PFSK-1 (cell line): ENCODE data around the gene BCL11A.

Experiments used
- POLR2AphosphoS5 ChIP-seq: IDR thresholded peaks from 2 replicates; pipeline ENCODE4 v1.6.1; 2012; ENCODE audit warnings: low read depth, mild to moderate bottlenecking, control low read depth, low read length, moderate library complexity
- TAF1 ChIP-seq: IDR thresholded peaks from 2 replicates; pipeline ENCODE4 v1.6.1; 2012; ENCODE audit warnings: low read length, control low read depth, borderline replicate concordance; ENCODE audit not compliant: insufficient read depth
- TF ChIP-seq, protein P1 (sequence below), 2 experiments: IDR thresholded peaks; 2 replicates each; pipeline versions ENCODE4 v1.6.1 to v1.8.0; 2011 to 2012; ENCODE audit warnings: low read depth in 2 of 2, low read length in 2 of 2, control low read depth in 1 of 2, inconsistent platforms in 1 of 2, mild to moderate bottlenecking in 1 of 2, moderate library complexity in 1 of 2; ENCODE audit not compliant: insufficient read depth in 1 of 2

DNA sequence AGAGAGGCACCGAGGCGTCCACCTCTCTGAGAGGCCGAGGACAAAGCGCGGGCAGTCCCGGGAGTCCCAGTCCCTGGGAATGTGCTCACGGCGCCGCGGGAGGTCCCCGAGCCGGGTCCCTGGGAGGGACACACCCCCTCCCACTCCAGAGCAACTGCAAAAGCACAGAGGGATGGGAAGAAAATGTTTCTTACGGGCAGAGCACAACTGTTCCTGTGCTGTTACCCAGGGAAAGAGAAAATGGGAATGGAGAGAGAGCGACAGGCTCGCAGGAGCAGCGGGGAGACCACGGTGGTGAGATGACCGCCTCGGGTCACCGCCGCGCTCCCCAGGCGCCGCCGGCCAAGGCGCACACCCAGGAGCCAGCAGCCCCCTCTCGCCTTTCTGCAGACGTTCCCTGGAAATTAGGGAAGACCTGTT lies 1.2 kb upstream of the BCL11A start:
- TF ChIP-seq, protein P1, sequence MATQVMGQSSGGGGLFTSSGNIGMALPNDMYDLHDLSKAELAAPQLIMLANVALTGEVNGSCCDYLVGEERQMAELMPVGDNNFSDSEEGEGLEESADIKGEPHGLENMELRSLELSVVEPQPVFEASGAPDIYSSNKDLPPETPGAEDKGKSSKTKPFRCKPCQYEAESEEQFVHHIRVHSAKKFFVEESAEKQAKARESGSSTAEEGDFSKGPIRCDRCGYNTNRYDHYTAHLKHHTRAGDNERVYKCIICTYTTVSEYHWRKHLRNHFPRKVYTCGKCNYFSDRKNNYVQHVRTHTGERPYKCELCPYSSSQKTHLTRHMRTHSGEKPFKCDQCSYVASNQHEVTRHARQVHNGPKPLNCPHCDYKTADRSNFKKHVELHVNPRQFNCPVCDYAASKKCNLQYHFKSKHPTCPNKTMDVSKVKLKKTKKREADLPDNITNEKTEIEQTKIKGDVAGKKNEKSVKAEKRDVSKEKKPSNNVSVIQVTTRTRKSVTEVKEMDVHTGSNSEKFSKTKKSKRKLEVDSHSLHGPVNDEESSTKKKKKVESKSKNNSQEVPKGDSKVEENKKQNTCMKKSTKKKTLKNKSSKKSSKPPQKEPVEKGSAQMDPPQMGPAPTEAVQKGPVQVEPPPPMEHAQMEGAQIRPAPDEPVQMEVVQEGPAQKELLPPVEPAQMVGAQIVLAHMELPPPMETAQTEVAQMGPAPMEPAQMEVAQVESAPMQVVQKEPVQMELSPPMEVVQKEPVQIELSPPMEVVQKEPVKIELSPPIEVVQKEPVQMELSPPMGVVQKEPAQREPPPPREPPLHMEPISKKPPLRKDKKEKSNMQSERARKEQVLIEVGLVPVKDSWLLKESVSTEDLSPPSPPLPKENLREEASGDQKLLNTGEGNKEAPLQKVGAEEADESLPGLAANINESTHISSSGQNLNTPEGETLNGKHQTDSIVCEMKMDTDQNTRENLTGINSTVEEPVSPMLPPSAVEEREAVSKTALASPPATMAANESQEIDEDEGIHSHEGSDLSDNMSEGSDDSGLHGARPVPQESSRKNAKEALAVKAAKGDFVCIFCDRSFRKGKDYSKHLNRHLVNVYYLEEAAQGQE (IDR thresholded peaks at IDR 0.05; ENCODE audit: insufficient read depth in 1 of 2, low read depth in 2 of 2, low read length in 2 of 2), result no peak
- no peak for TF ChIP-seq TAF1
- no peak for TF ChIP-seq POLR2AphosphoS5
